ENCODE measurements around the gene ZNF138.
"Not testable (repeated sequence)": the region's sequence is repeated elsewhere in the genome, so short reads cannot be mapped to it uniquely, and the experiment has no call there.

ZNF138 gene

DNA sequence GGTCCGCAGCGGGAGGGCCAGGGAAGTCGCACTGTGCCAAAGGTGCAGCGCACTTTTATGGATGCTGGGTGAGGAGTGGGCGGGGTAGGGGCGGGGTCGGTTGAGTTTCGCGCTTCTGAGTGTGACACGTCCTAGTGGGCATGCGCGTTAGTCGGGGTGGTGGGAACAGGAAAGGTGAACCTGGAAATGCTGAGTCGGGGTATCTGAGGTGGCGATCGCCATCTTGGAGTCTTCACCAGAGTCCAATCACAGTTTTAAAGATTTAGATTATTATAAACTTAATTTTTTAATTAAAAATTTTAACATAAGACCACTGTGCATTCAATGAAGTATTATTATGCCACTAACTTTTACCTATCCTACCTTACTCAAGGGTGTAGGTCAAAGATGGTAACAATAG lies 45.7 kb downstream of the ZNF138 start:
- no peak for DNase-seq

DNA sequence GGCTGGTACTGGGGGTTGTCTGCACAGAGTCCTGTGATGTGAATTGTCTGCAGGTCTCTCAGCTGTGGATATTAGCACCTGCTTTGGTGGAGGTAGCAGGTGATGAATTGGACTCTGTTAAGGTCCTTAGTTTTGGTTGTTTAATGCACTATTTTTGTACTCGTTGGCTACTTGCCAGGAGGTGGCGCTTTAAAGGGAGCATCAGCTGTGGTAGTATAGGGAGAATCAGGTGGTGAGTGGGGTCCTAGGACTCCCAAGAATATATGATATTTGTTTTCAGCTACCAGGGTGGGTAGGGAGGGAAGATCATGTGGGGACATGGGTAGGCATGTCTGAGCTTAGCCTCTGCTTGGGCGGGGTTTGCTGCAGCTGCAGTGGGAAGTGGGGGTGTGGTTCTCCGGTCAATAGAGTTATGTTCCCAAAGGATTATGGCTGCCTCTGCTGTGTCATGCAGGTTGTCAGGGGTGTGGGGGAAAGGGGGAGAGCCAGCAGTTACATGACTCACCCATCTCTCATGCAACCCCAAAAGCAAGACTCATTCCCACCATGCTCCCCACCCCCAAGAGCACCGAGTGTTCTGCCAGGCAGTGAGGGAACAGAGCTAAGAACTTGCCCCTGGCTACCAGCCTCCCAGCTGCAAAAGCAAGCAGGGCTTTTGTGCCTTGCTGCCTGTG lies 55.2 kb downstream of the ZNF138 start:
- peak; percentile 57 for DNase-seq

DNA sequence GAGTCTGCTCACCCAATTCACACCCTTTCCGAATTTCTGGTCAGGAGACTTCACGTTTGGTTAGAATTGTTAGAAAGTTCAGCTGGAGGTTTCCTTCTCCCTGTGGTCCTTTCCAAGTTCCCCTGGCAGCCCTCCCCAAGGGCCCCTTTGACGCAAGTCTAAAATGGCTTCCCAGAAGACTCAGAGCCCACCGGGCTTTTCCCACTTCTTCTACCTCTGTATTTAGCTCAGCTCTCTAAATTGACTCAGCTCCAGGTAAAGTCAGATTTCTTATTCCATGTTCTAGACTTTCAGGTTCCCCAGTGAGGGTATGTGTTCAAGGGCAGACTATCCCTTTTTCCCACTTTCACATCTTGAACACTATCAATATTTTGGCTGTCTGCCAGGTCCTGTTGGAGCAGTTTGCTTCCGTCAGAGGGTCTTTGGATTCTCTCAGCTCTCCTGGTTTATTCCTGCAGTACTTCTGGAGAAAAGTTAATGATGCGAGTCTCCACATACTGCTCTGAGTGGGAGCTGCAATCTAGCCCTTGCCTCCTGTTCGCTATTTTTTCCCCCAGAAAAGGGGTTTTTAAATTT lies 55.8 kb downstream of the ZNF138 start:
- DNase-seq = no peak

DNA sequence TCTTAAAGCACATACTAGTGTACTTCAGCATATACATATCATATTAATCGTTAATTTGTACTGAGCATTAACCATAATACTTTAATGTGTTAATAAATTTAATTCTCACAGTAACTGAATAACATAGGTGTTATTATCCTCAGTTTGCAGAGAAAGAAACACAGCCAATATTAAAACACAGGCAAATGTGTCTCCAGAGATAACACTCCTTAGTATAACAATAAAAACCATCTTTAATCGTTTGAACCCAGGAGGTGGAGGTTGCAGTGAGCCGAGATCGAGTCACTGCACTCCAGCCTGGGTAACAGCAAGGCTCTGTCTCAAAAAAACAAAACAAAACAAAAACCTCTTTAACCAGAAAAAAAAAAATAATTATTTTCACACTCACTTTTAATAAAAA lies 59.5 kb downstream of the ZNF138 start:
- DNase-seq = no peak

DNA sequence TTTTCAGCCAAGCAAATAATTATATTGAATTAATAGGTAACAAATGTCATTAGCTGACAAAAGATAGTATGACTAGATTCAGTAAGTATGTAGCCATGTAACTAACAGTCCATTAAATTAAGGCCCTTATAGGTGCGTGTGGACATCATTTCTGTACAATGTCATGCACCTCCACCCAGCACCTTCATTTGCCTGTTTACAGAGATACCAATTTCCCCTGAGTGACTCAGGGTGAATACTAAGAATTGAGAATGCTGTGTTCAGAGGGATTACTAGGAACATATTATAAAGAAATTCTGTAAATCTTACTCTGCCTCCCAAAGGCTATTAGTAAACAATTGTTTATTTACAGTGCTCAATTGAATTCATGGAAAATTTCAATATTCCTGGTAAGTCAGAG lies 60.7 kb downstream of the ZNF138 start:
- no peak for DNase-seq

DNA sequence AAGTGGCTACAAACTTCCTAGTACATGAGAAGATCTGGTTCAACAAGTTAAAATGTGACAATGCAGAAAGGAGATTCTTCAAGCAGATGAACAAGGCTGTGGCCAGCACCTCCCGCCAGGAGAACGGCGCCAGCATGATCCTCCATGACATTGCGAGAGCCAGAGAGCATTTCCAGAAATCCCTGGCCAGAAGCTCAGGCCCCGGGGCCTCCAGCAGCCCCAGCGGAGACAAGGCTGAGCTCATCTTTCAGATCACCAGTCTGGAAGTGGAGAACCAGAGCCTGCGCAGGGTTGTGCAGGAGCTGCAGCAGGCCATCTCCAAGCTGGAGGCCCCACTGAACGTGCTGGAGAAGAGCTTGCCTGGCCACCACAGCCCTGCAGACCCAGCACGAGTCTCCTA lies 68.8 kb downstream of the ZNF138 start:
- DNase-seq = no peak

DNA sequence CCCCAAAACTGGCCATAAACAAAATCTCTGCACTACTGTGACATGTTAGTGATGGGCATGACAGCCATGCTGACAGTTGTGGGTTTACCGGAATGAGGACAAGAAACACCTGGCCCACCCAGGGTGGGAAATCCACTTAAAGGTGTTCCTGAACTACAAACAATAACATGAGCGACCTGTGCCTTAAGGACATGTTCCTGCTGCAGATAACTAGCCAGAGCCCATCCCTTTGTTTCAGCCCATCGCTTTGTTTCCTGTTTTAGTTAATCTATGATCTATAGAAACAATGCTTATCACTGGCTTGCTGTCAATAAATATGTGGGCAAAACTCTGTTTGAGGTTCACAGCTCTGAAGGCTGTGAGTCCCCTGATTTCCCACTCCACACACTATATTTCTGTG lies 69.3 kb downstream of the ZNF138 start:
- DNase-seq = not testable (repeated sequence)

DNA sequence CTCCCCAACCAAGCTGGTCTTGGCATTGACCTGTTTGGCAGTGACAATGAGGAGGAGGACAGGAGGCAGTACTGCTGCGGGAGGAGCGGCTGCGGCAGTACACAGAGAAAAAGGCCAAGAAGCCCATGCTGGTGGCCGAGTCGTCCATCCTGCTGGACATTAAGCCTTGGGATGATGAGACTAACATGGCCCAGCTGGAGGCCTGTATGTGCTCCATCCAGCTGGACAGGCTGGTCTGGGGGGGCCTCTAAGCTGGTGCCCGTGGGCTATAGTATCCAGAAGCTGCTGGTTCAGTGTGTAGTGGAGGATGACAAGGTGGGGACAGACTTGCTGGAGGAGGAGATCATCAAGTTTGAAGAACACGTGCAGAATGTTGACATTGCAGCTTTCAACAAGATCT lies 69.7 kb downstream of the ZNF138 start:
- DNase-seq = no peak

DNA sequence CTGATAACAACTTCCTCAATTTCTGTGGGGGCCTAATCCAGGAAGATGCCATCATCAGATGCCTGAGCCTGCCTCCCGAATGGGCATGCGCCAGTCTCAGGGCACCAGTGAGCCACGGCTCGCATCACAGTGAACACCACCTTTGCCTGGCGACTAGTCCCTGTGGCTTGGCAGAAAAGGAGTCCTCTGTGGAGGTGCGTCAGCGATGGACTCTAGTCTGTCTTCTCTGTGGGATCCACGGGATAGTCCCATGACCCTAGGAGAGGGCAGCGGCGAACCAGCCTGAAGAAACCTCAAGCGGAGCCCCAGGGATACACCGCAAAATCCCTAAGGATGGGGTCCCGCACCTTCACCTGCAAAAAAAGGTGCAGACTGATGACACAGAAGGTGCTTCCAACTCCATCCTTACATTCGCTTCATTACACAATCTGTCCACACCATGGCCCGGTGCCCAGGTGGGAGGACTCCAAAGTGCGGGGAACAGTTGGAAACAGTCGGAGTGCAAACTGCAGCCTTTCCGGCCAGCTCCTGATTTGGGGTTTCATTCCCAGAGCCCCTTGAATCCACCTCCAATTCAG lies 73.7 kb downstream of the ZNF138 start:
- peak; percentile 5 for DNase-seq

DNA sequence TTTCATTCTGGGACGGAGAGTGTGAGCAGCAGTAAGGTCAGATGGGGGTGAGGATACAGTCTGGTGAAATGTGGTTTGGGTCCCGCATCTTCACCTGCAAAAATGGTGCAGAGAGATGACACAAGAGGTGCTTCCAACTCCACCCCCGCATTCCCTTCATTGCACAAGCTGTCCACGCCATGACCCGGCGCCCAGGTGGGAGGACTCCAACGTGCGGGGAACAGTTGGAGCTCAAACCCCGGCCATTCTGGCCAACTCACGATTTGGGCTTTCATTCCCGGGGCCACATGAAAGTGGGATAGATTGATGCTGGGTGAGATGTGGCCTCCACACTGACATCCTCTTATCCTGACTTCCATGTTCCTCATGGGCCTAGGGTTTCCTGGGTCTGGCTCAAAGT lies 74.3 kb downstream of the ZNF138 start:
- DNase-seq = no peak

DNA sequence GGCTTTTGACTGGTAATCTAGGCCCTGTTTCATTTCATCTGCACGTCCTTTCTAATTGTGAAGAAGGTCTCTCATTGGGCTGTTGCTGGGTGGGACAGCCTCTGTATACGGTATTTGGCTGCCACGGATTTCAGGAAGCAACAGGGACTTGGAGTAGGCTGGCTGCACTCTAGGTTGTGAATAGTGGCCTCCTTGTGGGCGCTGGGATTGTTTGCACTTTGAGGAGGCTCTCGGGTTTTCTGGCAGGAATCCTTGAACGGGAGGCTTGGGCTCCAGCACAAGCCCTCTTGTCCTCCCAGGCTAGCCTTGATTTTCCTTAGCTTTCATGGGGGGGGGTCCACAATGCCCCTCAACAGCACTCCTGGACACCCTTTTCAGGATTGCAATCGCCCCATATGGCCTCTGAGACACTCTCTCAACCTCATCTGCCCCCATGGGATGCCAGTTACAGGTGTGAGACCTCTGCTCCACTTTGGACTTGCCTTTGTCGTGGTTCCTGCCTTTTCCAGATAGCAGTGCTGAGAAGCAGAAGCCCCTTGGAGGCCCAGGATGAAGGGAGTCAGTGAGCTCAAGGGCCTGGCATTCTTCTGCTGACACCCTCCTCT lies 75.0 kb downstream of the ZNF138 start:
- no peak for DNase-seq

DNA sequence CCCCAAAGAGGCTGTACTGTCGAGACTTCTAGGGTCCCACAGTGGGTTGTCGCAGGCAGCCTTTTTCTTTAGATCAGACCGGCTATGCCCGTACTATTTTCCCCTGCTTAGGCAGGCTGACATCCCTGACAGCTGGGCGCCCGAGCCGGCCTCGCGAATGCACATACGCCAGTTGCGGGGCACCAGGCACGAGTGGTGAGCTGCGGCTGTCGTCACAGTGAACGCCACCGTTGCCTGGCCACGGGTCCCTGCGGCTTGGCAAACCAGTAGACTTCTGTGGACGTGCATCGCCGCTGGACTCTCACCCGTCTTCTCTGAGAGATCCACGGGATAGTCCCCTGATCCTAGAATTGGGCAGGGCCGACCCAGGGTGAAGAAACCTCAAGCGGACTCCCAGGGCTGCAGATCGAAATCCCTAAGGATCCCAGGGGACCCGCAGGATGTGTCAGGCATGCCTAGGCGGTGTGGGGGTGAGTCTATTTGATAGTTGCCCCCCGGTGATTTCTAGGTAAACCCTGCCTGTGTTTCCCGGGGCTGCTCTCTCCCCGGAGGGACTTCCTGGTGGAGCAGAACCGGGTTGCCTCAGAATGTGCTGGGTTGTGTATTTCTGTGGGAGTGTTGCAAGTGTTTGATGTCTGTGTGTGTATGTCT lies 75.8 kb downstream of the ZNF138 start:
- no peak for DNase-seq

DNA sequence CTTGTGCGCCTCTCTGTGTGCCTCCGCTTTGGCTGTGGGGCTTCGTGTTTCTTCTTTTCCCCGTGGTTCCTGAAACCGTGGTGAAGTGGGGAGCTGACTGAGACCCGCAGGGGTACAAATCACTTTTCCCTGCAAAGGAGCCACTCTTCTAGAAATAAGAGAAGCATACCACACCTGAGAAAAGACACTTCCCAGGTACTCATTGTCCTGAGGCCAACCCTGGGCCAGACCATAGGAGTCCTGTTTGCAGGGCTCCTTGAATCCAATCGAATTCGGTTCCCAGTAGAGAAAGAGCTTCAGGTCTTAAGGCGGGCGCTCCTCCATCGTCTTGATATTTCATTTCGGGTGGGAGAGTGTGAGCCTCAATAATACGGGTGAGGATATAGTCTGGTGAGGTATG lies 76.4 kb downstream of the ZNF138 start:
- no peak for DNase-seq

DNA sequence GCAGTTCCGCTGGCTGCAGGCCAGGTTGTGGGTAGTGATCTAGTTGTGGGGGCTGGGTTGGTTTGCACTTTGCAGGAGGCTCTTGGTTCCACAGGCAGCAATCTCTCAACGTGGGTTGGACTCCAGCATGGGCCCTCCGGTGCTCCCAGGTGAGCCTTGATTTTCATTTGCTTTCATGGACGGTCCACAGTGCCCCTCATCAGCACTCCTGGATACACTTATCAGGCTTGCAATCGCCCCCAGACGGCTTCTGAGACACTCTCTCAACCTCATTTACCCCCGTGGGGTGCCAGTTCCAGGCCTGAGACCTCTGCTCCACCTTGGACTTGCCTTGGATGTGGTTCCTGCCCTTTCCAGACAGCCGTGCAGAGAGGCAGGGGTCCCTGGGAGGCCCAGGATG lies 77.5 kb downstream of the ZNF138 start:
- DNase-seq = no peak

DNA sequence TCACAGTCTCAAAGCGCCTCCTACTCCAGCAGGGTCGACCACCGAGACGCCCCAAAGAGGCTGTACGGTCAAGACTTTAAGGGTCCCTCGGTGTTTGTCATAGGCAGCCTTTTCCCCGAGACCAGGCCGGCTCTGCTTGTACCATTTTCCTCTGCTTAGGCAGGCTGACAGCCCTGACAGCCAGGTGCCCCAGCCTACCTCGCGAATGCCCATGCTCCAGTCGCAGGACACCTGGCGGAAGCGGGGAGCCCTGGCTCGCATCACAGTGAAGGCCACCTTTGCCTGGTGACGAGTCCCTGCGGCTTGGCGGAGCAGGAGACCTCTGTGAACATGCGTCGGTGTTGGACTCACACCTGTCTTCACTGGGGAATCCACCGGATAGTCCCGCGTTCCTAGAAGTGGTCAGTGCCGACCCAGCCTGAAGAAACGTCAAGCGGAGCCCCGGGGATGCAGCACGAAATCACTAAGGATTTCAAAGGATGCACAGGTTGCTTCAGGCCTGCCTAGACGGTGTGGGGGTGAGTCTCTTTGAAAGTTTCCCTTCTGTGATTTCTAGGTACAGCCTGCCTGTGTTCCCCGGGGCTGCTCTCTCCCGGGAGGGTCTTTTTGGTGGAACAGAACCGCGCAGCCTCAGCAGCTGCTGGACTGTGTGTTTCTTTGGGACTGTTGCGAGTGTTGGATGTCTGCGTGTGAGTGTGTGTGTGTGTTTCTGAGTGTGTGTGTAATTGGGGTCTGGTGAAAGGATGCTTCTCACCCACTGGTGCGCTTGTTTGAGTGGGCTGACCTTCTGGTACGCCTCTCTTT lies 78.3 kb downstream of the ZNF138 start:
- no peak for DNase-seq

DNA sequence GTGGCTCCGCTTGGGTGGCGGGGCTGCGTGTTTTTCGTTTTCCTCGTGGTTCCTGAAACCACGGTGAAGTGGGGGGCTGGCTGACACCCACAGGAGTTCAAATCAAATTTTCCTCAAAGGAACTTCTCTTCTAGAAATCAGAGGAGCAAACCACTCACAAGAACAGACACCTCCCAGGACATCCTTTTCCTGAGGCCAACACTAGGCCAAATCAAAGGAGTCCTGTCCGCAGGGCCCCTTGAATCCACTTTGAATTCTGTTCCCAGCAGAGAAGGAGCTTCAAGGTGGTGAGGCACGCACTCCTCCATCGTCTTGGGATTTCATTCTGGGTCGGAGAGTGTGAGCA lies 78.9 kb downstream of the ZNF138 start:
- no peak for DNase-seq

DNA sequence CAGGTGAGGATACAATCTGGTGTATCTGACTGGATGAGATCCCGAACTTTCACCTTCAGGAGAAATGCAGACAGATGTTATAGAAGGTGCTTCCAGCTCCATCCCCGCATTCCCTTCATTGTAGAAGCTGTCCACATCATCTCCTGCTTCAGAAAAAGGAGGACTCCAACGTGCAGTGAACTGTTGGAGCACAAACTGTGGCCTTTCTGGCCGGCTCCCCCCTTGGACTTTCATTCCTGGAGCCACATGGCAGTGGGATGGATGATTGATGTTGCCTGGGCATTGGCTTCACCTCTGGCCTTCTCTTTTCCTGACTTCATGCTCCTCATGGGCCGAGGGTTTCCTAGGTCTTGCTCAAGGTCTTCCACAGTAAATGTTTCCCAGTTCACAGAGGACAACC lies 79.3 kb downstream of the ZNF138 start:
- no peak for DNase-seq

DNA sequence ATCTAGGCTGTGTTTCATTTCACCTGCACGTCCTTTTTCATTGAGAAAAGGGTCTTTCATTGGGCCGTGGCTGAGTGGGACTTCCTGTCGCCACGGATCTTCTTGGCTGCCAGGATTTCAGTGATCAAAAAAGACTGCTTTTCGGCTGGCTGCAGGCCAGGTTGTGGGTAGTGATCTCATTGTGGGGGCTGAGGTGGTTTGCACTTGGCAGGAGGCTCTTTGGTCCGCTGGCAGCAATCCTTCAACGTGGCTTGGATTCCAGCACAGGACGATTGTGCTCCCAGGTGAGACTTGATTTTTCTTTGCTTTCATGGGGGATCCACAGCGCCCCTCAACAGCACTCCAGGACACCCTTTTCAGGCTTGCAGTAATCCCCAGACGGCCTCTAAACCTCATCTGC lies 79.9 kb downstream of the ZNF138 start:
- no peak for DNase-seq

DNA sequence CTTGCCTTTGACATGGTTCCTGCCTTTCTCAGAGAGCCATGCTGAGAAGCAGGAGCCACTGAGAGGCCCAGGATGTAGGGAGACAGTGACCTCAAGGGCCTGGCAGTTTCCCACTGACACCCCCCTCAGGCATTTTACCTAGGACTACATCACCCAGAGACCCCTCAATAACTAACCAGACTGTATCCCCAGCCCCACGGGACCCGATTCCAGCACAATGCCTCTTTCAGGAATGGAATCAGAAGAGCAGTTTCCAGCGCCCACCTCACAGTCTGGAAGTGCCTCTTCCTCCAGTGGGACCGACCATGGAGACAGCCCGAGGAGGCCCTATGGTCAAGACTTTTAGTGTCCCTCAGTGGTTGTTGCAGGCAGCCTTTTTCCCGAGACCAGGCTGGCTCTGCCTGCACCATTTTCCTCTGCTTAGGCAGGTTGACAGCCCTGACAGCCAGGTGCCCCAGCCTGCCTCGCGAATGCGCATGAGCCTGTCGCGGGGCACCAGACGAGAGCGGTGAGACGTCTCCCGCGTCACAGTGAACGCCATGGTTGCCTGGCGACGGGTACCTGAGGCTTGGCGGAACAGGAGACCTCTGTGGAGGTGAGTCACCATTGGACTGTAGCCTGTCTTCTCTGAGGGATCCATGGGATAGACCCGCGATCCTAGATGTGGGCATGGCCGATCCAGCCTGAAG lies 80.5 kb downstream of the ZNF138 start:
- no peak for DNase-seq

DNA sequence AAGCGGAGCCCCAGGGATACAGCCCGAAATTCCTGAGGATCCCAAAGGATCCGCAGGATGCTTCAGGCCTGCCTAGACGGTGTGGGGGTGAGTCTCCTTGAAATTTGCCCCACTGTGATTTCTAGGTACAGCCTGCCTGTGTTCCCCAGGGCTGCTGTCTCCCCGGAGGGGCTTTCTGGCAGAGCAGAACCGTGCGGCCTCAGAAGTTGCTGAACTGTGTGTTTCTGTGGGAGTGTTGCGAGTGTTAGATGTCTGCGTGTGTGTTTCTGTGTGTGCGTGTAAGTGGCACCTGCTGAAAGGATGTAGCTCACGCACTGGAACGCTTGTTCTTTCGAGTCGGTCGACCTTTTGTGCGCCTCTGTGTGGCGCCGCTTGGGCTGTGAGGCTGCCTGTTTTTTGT lies 81.0 kb downstream of the ZNF138 start:
- no peak for DNase-seq

DNA sequence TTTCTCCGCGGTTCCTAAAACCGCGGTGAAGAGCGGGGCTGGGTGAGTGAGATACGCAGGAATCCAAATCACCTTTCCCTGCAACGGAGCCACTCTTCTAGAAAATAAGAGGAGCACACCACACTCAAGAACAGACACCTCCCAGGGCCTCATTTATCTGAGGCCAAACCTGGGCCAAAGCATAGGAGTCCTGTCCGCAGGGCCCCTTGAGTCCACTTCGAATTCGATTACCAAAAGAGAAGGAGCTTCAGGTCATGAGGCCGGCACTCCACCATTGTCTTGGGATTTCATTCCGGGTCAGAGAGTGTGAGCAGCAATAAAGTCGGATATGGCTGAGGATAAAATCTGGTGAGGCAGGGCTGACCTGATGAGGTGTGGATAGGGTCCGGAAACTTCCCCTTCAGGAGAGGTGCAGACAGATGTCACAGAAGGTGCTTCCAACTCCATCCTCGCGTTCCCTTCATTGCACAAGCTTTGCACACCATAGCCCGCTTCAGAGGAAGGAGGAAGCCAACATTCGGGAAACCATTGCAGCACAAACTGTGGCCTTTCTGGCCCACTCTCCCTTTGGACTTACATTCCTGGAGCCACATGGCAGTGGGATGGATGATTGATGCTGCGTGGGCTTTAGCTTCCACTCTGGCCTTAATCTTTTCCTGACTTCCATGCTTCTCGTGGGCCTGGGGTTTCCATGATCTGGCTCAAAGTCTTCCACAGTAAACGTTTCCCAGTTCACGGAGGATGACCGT lies 81.6 kb downstream of the ZNF138 start:
- no peak for DNase-seq
